ENCODE measurements around the gene SCN7A.

Gene SCN7A

GRCh38 chr2:166375736-166376487 lies 118.1 kb downstream of the SCN7A start, which contains the start of gene SCN9A:
Gene SCN9A, minus strand, starts transcription at chr2:166375944. Its CDS starts 64,188 bp downstream, at chr2:166311756.
- DNase-seq (ENCODE audit: low read depth) = no peak
- TF ChIP-seq CTCF (IDR thresholded peaks at IDR 0.05; ENCODE audit: control insufficient read depth, extremely low read depth, insufficient read depth) = no peak
- H3K4me3 ChIP-seq (ENCODE audit: low read depth, low read length) = no peak within 1 kb of the TSS

GRCh38 chr2:166375195-166375735 lies 118.8 kb downstream of the SCN7A start:
- no peak for DNase-seq (ENCODE audit: low read depth)
- no peak for TF ChIP-seq CTCF (IDR thresholded peaks at IDR 0.05; ENCODE audit: control insufficient read depth, extremely low read depth, insufficient read depth)

GRCh38 chr2:166373951-166374350 lies 120.1 kb downstream of the SCN7A start:
- H3K4me3 ChIP-seq (ENCODE audit: low read depth, low read length) = no peak overlapping the region
- no peak for DNase-seq (ENCODE audit: low read depth)
- no peak for TF ChIP-seq CTCF (IDR thresholded peaks at IDR 0.05; ENCODE audit: control insufficient read depth, extremely low read depth, insufficient read depth)

More at GRCh38 chr2:166375195-166375735, 118.8 kb downstream of the SCN7A start:
- no peak overlapping the region for H3K4me3 ChIP-seq (ENCODE audit: low read depth, low read length)

GRCh38 chr2:166373539-166373938 lies 120.5 kb downstream of the SCN7A start:
- H3K4me3 ChIP-seq (ENCODE audit: low read depth, low read length) = no peak overlapping the region
- DNase-seq (ENCODE audit: low read depth) = no peak
- TF ChIP-seq CTCF (IDR thresholded peaks at IDR 0.05; ENCODE audit: control insufficient read depth, extremely low read depth, insufficient read depth) = no peak

- no peak for TF ChIP-seq CTCF (IDR thresholded peaks at IDR 0.05; ENCODE audit: control insufficient read depth, extremely low read depth, insufficient read depth)
- H3K4me3 ChIP-seq (ENCODE audit: low read depth, low read length) = no peak overlapping the region
- DNase-seq (ENCODE audit: low read depth) = no peak
Measured at GRCh38 chr2:166373105-166373504, 120.9 kb downstream of the SCN7A start.

- DNase-seq (ENCODE audit: low read depth) = no peak
Measured at GRCh38 chr2:166372046-166372445, 122.0 kb downstream of the SCN7A start.

More at GRCh38 chr2:166372046-166372445, 122.0 kb downstream of the SCN7A start:
- H3K4me3 ChIP-seq (ENCODE audit: low read depth, low read length) = no peak overlapping the region
- no peak for TF ChIP-seq CTCF (IDR thresholded peaks at IDR 0.05; ENCODE audit: control insufficient read depth, extremely low read depth, insufficient read depth)
